Cortex of kidney (tissue), 1 donor: ENCODE results near the gene THOC6.

Experiments
- DNase-seq: peaks from one replicate; lab custom pipeline; 2025; lab: John Stamatoyannopoulos, UW

The THOC6 gene

GRCh38 chr16:3015865-3016521 is 7.8 kb upstream of the THOC6 start:
- DNase-seq: no peak

DNA sequence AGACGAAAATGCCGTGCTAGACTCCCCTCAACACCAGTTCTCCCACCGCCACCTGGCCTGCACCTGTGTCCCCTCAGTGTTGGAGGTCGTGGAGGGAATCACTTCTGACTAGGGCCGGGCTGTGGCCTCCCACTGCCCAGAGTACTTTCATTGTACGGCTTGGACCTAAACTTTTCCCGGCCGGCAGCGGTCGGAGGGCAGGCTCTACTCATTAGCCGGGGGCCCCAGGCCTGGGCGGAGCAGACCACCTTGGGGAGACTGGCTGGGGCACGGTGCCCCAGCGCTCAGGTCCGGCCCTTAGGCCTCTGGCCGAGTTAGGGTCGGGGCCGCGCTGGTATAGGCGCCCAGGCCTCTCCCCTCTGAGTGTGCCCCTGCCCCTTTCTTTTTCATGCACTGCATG is 6.5 kb upstream of the THOC6 start:
- DNase-seq: no peak

DNA sequence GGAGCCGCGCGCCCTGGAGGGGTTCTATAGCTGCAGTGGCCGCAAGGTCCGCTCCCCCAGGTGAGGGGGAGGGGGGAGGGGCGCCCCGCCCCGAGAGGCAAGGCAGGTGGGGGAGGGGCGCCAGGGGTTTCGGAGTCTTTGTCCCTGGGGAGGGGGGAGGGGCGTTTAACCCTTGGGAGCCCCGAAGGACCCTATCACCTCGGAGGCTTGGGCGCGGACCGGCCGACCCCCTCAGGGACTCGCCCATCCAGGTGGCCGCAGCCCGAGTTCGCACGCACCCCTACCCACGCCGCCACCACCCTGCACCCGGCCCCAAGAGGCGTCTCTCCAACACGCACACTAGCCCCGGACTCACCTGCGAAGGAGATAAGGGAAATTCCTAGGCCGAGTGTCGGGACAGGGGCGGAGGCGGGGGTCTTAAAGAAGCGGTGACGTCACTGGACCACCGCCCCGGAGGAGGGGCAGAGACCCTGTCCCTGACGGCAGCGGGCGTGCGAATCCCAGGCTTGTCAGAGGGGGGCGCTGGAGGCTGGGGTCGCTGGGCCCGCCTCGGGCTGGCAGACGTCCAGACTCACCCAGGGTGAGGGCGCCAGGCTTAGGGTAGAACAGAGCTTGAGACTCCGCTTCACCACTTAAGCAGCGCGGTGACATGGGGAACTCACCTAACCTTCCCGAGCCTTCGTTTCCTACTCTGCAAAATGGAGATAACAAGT is 5.9 kb upstream of the THOC6 start, which contains the start of gene CLDN6:
TSS of gene CLDN6 (minus strand) at position 390 of the 713 bp plus-strand sequence. CDS start 2,162 bp downstream, outside the sequence.
- no peak for DNase-seq

GRCh38 chr16:3019594-3020246 is 4.1 kb upstream of the THOC6 start:
- DNase-seq: no peak

DNA sequence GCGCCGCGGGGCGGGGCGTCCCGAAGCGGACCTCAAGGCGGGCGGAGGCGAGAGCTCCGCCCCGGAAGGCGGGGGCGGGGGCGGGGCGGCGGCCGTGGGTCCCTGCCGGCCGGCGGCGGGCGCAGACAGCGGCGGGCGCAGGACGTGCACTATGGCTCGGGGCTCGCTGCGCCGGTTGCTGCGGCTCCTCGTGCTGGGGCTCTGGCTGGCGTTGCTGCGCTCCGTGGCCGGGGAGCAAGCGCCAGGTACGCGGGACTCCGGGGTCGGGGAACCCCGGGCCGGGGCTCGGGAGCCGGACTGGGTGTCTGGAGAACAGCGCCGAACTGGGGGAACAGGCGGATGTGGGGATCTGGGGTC is 3.6 kb upstream of the THOC6 start, which contains the start of gene TNFRSF12A:
TSS of gene TNFRSF12A (plus strand) at position 122 of the 357 bp plus-strand sequence. CDS start at position 152, 30 bp downstream.
- no peak for DNase-seq

DNA sequence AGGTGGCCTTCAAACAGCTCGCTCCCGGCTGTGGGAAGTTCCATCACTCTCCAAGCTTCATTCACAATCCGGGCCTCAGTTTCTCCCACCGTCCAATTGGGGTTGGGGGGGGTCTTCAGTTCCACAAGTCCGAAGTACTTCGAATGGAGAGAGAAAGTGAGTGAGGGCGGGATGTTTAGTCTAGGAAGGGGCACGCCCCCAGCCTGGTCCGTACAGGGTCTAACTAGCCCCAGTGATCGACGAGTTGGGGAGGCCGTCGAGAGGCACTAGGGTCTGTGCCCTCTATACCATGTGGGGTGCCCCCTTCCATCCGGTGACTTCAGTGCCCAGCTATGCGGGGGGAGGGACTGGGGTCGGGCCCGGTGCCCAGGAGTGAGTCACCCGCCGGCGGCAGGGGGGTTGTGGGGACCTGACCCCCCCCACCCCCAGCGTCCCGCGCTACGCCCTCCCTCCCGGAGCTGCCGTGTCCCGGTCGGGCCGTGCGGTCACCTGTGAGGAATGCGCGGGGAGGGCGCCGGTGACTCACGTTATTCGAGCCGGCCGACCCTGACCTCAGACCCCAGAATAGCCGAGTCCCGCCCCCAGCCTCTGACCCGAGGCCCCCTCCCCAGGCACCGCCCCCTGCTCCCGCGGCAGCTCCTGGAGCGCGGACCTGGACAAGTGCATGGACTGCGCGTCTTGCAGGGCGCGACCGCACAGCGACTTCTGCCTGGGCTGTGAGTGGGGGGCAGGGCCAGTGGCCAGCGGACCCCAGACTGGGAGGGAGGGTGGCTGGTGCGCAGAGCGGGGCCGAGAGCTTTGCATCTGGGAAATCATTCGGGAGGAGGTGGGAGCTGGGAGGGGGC is 3.0 kb upstream of the THOC6 start:
- no peak for DNase-seq

GRCh38 chr16:3021449-3022207 is 2.2 kb upstream of the THOC6 start:
- DNase-seq: no peak

DNA sequence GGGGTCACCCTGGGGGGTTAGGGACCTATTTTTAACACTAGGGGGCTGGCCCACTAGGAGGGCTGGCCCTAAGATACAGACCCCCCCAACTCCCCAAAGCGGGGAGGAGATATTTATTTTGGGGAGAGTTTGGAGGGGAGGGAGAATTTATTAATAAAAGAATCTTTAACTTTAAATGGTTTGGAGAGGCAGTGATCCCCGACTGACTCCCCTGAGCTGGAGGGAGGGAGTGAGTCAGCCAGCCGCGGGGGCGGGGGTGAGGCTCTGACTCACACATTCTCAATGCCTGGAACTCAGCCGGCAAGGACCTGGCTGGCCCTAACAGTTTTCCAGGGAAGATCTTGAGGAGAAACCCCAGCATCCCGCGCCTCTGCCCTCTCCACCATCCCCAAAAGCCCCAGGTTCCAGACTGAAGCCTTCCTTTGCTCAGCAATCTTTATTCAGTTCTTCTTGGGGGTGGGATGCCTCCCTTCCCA is 1.6 kb upstream of the THOC6 start:
- no peak for DNase-seq

DNA sequence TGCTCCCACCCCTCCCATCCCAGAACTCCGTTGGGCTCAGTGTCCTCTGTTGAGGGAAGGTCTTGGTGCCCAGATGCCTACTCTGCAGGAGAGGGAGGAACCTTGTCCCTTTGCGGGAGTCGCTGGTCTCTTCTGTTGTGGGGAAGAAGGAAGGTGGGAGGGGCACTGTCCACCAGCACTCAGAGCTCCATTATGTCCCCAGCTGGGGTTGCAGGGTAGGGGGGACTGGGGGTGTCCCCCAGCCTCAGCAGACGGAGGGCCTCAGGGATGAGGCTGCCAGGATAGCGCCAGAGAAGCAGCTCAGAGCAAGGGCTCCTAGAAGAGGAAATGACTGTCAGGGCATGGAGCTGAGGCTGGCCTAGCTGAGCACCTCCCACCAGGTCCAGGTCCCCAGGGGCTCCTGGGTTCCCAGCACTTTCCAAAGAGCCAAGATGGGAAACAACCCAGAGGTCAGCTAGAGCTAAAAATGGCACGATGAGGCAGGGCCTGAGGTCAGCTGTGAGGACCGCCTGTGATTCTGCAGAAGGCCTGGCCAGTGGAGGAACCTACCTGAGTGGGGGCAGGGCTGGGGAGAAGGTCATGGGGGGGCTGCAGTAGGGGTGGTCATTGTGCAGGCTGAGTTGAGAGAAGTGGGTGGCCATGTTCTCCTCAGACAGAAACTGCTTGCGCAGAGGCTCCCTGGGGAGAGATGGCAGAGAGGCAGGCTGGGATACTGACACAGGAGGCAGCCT is 986 bp upstream of the THOC6 start:
- DNase-seq: no peak

DNA sequence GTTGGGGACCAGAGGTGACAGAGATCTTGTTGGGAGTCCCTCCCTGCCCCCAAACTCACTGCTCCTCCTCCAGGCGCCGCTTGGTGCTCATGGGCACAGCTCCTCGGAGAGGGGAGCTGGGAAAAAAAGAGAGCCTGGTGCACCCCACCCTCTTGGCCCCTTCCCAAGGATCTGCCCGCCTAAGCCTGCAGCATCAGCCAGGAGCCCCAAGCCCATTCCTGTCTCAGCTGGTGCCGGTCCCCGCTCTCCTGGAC is 493 bp upstream of the THOC6 start:
- DNase-seq: no peak

DNA sequence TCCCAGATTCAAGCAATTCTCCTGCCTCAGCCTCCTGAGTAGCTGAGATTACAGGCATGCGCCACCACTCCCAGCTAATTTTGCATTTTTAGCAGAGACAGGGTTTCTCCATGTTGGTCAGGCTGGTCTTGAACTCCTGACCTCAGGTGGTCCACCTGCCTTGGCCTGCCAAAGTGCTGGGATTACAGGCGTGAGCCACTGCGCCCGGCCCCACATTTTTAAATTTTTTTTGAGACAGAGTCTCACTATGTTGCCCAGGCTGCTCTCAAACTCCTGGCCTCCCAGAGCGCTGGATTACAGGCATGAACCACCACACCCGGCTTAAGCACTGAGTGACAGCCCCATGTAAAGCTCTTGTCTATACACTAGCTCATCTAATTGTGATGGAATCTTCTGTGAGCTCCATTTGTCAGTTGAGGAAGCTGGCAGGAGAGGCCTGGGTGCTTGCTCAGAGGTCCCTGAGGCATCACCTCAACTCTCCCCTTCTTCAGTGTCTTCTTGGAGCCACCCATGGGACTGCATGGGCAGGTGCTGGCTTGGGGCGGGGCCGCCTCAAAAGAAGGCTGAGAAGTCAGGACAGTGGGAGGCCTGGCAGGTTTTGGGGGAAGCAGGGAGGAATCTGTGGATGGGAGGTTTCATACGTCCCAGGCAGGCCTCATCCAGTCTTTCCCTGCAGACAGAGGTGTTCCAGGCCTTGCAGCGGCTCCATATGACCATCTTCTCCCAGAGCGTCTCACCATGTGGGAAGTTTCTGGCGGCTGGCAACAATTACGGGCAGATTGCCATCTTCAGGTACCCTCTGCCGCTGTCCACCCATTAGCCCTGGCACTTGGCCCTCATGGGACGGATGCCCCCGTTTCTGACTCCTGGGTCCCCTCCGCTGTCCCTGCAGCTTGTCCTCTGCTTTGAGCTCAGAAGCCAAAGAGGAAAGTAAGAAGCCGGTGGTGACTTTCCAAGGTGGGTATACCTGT is 1.5 kb downstream of the THOC6 start:
- DNase-seq: no peak

- DNase-seq: no peak
These were observed 2.2 kb downstream of the THOC6 start for GRCh38 chr16:3026003-3026378.

DNA sequence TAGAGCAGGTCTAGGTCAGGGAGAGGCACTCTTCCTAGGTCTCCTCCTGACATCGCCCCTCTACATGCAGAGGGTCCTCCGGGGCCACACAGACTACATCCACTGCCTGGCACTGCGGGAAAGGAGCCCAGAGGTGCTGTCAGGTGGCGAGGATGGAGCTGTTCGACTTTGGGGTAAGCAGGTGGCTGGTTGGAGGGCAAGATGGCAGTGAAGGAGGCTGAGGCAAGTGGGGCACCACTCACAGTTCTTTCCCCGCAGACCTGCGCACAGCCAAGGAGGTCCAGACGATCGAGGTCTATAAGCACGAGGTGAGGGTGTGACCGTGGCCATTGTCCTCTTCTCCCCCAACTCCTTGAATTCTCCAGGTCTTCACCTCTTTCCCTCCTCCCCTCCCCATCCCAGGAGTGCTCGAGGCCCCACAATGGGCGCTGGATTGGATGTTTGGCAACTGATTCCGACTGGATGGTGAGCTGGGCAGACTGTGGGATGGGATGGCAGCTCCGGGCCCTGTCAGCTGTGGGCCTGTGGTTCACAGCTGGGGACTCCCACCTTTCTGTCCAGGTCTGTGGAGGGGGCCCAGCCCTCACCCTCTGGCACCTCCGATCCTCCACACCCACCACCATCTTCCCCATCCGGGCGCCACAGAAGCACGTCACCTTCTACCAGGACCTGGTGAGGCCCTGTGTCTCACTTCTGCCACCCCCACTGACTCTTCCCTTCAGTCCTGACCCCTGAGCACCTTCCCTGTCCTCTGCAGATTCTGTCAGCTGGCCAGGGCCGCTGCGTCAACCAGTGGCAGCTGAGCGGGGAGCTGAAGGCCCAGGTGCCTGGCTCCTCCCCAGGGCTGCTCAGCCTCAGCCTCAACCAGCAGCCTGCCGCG is 3.0 kb downstream of the THOC6 start:
- DNase-seq: no peak

DNA sequence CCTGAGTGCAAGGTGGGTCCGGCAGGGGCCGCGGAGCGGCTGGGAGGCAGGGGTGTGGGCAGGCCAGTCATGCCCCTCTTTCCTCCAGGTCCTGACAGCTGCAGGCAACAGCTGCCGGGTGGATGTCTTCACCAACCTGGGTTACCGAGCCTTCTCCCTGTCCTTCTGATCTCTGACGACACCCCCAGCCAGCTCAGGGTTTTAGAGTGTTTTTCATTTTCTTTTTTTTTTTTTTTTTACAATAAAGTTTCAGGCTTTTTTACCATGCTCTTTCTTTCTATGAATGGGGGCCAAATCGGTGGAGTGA is 3.6 kb downstream of the THOC6 start:
- no peak for DNase-seq

GRCh38 chr16:3027983-3028715 is 4.3 kb downstream of the THOC6 start:
- DNase-seq: no peak

- no peak for DNase-seq
These were observed 5.0 kb downstream of the THOC6 start for GRCh38 chr16:3028716-3029319.

DNA sequence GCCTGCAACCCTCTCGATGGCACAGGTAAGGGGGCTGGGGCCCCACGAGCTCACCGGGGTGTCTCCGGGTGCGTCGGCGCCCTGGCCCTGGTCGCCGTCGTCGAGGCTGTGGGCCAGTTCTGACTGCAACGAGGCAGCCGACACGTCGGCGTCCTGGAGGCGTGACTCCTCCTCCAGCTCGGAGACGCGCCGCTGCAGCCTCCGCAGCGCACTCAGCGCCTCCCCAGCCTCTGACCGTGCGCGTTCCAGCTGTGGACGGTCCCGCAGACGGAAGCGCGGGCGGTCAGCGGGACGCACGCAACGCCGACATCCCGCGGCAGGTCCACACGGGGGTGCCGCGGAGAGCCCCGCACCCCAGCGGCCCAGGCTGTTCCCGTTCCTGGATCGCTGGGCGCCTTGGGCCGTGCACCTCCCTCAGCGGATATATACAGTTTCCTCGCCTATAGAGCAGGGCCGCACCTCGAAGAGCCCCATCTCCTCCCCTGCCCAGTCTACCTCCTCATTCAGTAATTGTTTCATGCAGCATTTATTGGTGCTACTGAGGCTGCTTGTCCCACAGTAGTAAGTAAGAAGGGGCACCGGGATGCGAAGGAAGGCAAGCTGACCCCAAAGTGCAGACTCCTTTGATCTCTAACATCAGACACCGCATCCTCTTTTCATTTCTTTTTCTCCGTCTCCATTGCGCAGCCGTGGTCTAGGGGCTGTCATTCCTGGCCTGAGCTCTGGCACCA is 5.8 kb downstream of the THOC6 start:
- no peak for DNase-seq
